ELF-1 (cell line): Measurements from ENCODE around the gene WNK2.

ENCODE experiments used
- DNase-seq: peaks from one replicate; pipeline ENCODE4 v3.0.0-alpha.2; 2016; ENCODE audit warnings: low read depth, low spot score

WNK2 gene

DNA sequence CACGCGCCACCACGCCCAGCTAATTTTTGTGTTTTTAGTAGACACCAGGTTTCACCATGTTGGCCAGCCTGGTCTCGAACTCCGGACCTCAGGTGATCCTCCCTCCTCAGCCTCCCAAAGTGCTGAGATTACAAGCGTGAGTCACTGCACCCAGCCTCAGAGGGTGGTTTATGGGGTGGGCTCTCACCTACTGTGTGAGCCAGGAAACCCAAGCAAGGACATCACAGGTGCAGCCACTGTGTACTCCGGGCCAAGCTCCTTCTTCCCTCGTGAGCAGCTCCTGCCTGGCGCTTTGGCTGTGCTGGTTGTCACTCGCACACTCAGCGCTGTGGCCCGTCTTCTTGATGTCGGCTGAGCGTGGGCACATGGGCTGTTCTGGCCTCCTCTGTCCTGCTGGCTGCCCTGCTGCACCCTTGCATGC lies 70.1 kb downstream of the WNK2 start:
- DNase-seq: no peak

DNA sequence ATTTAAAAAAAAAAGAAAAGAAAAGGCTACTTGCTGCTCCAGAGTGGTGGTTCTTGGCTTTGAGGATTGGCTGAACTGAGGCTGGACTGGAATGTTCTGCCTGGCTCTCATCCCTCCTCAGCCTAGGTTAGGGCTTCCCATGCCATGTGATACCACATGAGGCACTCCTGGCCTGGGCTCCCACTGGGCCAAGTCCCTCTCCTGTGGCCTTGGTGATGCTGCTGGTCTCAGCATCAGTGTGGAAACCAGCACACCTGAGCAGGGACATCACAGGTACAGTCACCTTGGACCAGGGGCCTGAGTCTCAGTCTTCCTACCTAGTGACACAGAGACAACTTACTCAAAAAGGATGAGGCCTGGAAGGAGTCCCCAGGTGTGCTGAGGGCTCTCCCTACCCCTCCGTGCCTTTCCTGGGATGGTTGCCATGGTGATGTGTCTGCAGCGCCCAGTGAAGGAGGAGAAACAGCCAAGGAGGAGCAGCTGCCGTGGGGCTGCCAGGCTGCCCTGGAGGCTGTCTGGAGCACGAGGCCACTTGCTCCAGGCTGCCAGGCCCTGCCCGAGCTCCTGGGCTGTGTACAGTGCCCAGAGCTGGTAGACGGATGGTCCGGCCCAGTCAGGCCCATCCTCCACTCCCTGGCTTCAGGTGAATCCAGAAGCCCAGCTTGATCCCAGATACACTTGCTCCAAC lies 71.0 kb downstream of the WNK2 start:
- no peak for DNase-seq

DNA sequence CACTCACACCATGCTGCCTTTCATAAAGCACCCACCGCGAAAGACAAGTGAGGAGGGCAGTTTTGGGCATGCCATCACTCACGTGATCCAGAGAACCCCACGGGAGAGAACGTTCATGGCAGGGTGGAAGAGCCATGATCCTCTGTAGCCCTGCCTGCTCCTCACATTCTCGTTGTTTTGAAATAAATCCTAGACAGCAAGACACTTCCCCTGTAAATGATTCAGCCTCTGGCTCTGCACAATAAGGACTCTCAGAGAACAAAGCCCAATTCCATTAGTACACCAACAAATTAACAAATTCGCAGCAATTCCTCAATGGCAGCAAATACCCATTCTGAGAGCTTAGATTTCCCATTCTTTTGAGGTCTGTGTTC lies 71.5 kb downstream of the WNK2 start:
- no peak for DNase-seq

DNA sequence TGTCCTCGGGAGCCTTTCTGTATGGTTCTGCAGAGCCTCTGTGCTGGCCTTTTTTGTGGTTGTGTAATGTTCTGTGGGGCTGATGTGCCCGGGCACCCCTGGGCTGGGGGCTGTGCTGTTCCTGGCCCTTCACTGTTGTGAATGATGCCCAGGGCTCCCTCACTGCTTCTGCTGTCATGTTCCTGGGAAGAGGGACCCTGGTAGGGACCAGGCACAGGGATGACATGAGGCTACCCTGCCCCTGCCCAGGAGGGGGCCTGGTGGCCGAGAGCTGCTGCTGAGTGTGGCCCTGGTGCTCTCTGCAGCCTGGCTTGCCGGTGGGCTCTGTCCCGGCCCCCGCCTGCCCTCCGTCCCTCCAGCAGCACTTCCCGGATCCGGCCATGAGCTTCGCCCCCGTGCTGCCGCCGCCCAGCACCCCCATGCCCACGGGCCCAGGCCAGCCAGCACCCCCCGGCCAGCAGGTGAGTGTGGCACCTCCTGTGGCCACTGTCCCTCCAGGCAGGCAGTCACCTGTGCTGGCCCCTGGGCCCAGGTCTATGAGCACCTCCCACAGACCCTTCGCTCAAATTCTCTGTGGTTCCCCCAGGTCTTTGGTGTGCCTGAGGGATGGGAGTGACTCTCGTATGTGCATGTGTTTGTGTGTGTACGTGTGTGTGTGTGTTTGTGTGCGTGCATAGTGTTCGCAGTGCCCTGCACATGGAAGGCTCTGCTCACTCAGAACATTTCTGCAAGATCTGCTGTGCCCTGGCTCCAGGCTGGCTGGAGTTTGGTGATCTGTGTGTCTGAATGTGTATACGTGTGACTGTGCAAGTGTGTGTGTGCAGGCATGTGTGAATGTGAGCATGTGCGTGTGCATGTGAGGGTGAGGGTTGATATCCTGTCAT lies 72.3 kb downstream of the WNK2 start:
- DNase-seq: no peak

DNA sequence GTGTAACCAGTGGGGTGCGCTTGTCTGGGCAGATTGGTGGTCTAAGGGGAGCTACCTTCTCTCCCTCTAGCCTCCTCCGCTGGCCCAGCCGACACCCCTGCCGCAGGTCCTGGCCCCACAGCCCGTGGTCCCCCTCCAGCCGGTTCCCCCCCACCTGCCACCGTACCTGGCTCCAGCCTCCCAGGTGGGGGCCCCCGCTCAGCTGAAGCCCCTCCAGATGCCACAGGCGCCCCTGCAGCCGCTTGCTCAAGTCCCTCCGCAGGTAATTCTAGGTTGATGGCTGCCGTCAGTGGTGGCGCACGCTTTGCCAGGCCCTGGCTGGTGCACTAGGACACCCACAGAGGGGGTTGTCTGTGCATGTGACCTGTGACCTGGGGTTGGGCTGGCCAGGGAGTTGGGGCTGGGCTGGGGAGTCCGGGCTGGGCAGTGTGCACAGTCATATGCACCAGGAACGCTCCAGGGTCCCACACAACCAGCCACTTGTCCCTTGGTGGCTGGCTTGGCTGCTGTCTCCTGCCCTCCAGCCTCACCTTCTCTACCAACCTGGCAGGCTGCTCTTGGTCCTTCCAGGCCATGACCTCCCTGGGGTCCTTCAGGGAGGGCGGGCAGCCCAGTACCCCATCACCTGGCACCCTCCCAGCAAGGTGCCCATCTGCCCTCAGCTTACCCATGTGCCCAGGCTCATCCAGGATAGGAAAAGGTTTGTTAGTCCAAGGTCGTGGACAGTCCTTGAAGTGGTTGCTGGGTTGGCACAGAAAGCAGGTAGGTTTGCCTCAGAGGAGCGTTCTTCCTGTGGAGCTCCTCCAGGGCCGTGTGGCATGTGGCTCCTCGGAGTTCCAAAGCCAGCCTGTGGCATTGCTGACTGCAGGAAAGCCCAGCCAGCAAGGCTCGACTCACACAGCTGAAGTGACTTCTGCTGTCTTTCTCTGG lies 73.2 kb downstream of the WNK2 start:
- DNase-seq: no peak

DNA sequence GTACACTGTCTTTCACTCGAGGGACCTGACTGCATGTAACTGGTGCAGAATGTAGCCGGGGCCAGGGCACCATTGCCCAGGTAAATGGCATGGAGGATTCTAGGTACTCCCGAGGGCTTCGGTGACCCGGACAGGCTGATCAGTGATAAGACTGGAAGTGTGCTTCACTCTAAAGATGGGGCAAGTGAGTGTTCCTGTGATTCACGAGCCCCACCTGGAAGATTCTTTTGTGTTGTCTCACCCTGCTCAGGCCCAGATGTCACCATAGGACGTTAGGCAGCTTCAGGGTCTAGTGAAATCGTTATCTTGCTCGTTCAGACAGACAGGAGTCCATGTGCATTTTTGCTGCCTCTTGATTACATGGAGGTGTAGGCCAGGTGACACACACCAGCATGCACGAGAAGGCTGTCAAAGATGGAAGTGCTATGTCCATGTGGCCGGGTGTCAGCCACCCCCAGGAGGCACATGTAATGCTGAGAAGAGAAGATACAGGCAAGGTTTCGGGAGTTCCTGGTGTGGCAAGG lies 73.9 kb downstream of the WNK2 start:
- DNase-seq: no peak

DNA sequence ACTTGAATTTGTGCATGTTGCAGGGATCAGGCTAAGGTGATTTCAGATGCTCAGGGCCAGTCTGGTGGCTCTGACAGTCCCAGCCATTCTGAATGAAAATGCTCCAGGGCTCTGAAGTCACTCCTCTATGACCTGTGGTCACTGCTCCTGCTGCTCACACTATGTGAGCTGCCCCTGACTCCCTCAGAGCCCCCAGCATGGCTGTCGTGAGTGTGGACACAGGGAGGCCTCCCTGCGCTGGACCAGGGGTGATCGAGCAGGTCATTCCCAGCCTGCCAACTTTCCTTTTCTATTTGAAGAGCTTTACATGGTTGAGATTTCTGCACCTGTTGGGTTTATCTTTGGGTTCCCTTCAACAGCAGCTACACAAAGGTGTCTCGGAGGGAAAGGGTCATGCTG lies 74.5 kb downstream of the WNK2 start:
- no peak for DNase-seq

DNA sequence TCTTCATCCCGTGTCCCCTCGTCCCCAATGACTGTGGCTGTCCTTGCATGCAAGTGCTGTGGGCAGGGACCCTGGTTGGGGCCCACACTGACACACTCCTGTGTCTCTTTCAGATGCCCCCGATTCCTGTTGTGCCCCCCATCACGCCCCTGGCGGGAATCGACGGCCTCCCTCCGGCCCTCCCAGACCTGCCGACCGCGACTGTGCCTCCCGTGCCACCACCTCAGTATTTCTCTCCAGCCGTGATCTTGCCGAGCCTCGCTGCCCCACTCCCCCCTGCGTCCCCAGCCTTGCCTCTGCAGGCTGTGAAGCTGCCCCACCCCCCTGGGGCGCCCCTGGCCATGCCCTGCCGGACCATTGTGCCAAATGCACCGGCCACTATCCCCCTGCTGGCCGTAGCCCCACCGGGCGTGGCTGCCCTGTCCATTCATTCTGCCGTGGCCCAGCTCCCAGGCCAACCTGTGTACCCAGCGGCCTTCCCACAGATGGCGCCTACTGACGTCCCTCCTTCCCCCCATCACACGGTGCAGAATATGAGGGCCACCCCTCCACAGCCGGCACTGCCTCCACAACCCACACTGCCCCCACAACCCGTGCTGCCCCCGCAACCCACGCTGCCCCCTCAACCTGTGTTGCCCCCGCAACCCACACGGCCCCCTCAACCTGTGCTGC lies 75.0 kb downstream of the WNK2 start:
- DNase-seq: no peak

DNA sequence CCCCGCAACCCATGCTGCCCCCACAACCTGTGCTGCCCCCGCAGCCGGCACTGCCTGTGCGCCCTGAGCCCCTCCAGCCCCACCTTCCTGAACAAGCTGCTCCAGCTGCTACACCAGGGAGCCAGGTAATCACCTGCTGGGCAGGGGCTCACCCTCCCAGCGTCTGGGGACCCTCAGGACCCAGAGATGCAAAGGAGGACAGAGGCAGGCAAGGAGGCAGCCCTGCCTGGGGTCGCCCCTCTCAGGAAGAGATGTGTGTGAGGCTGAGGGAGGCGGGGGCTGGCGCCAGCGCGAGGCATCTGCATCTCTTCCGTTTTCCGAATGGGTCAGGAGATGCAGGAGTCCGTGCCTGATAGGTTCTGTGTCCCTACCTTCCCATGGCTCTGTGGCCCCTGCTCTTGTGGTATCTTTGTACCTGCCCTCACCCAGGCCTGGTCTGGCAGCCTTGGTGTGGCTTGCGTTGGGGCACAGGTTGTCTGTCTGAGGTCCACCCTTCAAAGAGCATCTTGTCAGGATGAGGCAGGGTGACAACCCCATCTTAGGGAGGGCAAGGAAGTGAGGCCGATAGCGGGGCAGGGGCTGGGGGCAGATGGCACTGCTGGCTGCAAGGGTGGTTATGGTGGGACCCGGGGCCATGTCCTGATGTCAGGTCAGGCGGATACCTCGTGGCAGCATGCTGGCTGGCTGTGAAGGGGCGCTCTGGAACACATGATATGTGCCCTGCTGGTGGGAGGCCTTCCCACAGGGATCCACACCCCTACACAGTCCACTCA lies 75.7 kb downstream of the WNK2 start:
- DNase-seq: no peak

DNA sequence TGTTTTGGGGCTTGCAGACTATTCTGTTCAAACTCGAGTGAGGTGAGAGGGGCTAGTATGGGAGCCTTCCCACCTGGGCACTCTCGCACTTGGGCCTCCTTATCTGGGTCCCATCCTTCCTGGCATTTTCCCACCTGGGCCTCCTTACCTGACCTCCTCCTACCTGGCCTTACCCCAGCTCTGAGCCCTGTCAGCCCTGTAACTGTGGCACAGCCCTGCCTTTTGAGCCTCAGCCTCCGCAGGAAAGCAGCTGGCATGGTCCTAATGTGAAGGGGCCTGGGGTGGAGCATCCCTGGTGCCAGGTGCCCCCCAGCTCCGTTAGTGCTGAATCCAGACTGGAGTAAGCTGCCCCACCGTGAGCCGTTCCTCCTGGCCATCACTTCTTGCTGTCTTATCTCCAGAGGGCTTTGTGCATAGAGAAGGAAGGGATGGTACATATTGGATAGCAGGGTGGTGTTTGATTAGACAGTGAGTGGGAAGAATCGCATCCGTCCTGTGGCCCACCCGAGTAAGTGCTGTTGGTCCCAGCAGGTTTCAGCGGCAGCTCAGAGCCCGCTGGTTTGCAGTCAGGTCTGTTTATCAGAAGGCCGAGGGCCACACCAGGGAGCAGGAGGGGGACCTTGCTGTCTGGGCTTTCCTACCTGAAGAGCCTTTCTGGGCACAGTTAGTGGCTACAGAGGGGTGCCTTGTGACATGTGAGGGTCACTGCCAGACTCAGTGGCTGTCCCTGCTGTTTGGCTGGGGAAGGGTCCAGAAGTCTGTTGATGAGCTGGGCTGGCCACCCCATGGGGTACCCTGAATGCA lies 76.5 kb downstream of the WNK2 start:
- DNase-seq: no peak

DNA sequence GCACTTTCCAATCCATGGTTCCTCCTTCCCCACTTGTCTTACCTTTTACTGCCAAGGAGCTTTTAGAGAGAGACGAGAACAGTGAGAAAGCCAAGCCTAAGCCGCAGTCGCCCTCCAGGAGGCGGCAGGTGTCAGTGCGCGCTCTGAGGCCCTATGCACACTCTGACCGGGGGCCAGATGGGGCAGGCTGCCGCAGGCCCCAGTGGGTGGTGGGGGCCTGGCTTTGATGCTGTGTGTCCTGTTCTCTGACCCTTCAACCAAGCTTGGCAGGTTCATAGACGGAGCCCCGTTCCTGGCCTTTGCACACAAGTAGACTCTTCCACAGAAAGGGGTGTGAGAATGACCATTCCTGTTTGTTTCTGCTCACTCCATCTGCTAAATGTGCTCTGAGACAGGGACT lies 77.3 kb downstream of the WNK2 start:
- peak; percentile 41 for DNase-seq

DNA sequence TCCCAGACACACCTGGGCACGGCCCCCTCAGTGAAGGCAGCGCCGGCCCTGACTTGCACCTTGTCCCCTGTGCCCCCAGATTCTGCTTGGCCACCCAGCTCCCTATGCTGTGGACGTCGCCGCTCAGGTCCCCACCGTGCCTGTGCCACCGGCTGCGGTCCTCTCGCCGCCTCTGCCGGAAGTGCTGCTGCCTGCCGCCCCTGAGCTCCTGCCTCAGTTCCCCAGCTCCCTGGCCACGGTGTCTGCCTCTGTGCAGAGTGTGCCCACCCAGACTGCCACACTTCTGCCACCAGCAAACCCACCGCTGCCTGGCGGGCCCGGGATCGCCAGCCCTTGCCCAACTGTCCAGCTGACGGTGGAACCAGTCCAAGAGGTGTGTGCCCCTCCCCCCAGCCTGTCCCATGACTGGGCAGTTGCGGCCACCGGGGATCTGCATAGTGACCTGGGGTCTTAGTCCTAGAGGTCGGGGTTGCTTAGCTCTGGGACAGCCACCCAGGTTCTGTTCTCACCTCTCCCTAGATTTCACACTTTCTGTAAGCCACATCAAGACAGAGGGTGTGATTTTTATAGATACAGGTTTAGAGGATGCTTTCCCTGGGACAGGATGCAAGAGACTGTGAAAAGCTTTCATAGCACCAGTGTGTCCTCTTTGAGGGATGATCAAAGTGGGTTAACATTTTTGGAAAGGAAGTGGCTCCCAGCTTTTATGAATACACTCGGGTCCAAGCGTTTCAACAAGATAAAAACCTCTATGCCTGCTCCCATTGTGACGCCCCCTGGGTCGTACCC lies 78.0 kb downstream of the WNK2 start:
- DNase-seq: no peak

DNA sequence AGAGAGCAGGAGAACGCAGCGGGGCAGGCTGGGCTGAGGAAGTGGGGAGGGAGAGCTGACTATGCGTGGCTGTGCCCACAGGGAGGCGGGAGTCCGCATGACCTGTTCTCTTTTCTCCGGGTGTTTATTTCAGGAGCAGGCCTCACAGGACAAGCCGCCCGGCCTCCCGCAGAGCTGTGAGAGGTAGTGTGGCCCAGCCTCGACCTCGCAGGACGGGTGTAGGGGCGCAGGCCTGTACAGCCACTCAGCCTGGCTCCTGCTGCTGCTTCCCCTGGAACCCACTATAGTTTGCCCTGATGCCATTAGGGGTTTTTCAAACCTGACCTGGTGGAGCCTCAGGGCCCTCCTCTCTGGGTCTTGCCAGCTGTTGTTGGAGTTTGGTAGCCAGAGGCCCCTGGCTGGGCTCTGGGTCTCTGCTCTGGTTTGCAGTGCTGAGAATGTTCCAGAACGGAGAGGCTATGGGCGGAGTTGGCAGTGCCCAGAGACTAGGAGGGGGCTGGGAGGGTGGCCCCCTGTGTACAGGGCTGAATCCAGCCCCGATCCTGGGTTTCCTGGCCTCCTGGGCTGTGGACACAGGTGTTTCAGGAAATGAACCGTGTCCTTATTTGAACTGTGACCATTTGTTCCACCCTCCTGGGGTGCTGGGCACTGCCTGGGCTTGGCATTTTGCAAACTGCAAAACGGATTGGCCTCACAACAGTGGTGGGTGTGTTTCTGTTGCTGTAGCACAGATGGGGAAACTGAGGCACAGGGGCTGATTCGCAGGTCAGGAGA lies 78.8 kb downstream of the WNK2 start:
- no peak for DNase-seq

DNA sequence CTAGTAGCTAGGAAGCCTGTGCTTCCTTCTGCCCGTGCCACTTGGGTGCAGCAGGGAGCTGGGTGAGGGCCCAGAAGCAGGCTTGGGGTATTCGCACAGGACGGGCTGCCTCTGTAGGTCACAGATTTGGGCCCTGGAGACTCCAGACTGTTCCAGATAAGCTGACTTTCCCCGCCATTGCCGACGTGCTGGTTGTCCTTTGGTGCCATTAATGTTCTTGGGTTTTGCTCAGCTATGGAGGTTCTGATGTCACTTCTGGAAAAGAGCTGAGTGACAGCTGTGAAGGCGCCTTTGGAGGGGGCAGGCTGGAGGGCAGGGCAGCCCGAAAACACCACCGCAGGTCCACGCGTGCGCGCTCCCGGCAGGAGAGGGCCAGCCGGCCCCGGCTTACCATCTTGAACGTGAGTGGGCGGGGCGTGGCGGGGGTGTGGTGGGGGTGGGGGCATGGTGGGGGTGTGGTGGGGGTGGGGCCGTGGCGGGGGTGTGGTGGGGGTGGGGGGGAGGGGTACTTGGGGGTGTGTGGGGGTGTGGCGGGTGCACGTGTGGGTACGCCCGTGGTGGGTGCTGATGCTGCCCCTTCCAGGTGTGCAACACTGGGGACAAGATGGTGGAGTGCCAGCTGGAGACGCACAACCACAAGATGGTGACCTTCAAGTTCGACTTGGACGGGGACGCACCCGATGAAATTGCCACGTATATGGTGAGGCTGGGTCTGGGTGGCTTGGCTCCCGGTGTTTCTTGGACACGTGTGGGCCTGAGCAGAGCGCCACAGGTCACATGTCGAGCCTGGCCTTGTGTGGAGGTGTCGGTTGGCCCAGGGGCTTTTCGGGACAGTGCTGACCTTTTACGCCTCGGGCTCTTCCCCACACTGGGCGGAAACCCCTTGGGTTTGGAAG lies 79.6 kb downstream of the WNK2 start:
- no peak for DNase-seq

DNA sequence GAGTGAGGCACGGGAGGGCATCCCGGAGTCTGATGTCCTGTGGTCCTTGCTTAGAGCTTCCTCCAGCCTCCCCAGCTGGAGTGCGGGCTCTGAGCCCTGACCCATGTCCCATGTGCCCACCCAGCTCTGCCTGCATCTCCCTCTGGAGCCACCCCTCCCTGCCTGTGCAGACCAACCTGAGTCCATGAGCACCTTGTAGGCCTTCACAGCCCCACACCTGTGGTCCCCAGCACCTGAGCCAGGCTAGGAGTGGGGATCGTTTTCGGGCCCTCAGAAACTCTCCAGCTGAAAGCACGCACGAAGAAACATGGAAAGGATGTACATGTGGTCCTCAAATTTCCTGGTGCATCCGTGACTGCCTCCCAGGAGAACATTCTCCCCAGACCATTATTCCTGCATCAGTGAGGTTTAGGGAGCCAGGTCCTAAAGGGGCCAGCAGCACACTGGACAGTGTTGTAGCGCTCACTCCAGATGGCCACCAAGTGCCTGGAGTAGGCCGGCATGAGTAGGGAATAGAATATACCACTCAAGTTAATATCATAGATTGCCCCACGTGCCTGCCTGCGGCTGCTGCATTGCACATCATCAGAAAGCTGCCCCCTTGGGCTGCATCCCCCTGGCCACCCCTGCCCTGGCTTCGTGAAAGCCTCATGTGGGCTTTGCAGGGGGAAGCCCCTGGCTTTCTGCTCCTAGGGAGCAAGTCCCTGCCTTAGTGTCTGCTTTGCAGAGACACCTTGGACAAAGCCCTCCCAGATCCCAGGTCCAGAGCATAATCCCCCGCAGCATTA lies 80.6 kb downstream of the WNK2 start:
- DNase-seq: no peak

DNA sequence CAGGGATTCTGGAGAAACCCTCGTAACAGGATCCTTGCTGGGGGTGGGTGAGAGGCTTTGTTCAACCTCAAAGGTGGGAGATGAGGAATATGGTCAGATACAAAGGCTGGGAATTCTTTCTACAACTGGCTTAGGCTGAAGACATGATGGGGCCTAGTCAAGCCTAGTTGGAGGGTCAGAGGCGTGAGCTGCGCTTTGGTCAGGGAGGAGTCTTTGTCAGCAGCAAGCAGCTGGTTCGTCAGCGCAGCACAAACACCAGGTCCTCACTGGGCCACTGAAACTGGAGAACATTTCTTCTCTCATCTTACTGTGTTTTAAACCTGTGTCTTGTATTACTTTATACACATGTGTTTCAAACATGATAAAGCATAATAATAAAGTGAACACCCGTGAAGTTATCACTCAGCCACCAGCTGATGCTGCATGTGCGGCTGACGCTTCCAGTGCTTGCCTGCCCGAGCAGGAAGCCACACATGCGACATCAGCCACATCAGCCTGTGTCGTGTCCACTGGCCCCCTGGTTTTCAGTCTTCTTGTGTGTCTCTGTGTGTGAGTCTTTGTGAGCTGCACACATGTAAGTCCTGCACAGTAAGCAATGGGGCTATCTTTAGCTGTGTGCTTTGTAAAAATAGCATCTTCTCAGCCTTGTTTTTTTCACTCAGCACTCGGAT lies 81.5 kb downstream of the WNK2 start:
- no peak for DNase-seq
